A673 (cell line): Measurements from ENCODE around the gene TMIGD3.

Source experiments
- CTCF ChIP-seq: fragments of 300-800, 200-600 bp; sonication (generic); conservative IDR thresholded peaks from 2 replicates; pipeline ENCODE4 v1.5.1; 2017; ENCODE audit warnings: low read depth, mild to moderate bottlenecking, antibody characterized with exemption, low read length, moderate library complexity, mixed read lengths
- EZH2 ChIP-seq: fragments of 200-600 bp; sonication (generic); IDR thresholded peaks from 2 replicates; pipeline ENCODE4 v1.6.1; 2017; ENCODE audit warnings: borderline replicate concordance, low read depth, mild to moderate bottlenecking, mixed read lengths, antibody characterized with exemption, low read length; ENCODE audit not compliant: poor library complexity, severe bottlenecking

GRCh38 chr1:111481387-111482221 is 21.8 kb downstream of the TMIGD3 start:
- peak; percentile 45 for TF ChIP-seq CTCF
- TF ChIP-seq EZH2, result no peak
